GM21423 (cell line): ENCODE results near the gene ASIC2.

ENCODE experiments used
- ATAC-seq: cut with Tn5 transposase; IDR thresholded peaks from one replicate; pipeline ENCODE4 v1.9.1; 2021; ENCODE audit warnings: mild to moderate bottlenecking, moderate library complexity; ENCODE audit not compliant: unreplicated experiment

ASIC2 gene

DNA sequence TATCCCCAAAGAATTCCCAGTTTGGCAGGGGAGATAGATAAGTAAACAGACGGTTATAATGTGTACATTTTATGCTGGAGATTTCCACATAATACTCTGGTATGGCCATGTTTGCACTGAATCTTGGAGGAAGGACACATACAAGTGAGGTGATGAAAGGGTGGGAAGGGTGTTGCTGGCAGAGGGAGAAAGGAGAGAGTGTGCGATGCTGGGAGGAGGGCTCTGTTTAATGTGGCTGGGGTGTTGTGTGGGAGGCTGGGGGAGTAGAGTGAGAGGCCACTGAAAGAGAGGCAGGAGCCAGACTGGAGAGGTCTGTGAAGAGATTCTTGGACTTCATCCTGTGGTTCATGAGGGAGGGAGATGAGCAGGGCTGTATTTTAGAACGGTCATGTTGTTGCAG, 213.9 kb downstream of the ASIC2 start:
- no peak for ATAC-seq

DNA sequence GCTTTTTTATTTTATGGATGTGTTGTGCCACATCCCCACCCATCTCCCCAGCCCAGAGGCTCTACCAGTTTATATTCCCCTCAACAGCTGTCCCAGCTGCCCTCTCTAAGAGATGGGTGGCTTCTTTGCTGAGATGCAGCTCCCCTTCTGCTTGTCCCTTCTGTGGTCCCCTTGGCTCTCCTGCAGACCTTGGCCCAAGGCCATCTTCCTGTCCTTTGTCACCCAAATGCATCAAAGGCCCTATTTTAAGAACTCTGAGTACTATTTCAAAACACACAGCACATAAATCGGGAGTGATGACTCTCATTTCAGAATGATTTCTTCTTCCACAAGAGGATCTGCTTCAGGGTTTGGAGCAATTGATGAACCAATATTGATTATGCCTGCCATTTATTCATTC, 216.1 kb downstream of the ASIC2 start:
- no peak for ATAC-seq

DNA sequence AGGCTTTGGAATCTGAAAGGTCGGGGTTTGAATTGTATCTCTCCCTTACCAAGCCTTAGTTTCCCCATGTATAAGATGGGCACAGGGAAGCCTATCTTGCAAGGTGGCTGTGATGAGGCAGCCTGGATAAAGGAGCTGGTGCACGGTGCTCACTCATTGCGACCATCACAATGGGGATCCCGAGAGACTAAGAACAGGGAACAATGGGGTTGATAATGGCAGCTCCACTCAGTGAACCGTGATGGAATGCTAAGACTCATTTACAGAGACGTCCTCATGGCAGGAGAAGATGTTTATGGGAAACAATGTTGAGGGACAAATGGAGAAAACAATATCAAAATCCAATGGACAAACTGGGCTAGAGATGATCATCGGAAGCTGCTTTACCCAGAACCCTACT, 219.7 kb downstream of the ASIC2 start:
- ATAC-seq, result no peak

DNA sequence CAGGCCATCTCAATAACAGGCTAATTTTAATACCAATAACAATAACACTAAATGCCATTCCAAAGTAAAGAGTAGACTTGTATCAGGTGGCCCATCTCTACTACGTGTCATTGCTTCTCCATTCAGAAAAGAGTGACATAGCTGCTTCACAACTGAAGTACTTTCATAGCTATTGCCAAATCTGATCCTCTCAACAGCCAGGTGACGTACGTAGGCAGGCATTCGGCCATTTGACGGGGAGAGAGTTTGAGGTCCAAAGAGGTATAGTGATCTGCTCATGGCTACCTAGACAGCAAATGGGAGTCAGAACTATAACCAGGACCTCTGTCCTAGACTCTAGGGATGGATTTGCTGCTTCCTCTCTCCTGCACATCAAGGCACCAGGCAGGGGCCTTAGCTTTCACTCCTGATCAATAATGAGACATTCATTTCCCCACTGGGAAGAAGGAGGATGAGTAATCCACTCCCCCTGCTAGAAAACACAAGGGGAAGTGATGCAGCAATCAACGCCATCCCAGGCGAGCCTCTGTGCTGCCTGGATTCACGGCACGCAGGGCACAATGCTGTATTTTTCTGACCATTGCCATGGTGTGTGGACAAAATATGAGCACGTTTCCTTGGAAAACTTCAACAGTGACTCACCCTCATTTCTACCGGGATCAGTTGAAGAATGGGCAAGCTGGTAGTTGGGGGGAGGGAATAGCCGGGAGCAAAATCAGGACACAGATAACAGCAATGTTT, 220.5 kb downstream of the ASIC2 start:
- ATAC-seq, result no peak

DNA sequence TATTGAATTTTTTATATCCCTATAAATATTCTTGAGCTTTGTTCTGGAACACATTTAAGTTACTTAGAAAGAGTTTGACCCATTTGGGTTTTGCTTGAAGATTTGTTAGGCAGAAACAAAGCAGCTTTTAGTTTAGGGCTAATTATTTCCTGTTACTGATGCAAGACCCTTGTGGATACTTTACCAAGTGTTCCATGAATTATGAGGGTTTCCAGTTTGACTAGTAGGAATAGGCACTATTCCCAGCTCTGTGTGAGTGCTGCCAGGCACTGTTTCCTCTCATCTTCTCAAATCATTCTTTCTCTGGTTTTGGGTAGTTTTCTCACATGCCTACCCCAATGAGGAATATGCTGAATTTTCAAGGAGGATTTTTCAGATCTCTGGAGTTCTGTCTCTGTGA, 221.4 kb downstream of the ASIC2 start:
- no peak for ATAC-seq

DNA sequence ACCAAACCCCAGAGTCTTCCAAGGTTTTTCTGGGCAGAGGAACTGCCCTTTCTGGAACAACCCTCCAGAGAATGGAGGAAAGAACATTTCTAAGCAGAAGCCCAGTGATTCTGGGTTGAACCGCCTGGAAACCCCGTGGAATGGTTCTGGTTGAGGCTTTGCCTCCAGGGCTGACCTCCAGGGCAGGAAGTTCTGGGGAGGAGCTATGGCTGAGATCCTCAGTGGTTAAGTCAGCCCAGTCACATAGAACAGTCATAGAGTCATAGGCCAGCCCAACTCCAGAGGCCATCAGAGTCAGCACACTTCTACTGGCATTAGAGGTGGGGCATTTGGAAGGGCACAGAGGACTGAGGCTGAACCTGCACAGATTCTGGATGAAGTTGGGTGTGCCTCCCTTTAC, 235.5 kb downstream of the ASIC2 start:
- ATAC-seq, result no peak

DNA sequence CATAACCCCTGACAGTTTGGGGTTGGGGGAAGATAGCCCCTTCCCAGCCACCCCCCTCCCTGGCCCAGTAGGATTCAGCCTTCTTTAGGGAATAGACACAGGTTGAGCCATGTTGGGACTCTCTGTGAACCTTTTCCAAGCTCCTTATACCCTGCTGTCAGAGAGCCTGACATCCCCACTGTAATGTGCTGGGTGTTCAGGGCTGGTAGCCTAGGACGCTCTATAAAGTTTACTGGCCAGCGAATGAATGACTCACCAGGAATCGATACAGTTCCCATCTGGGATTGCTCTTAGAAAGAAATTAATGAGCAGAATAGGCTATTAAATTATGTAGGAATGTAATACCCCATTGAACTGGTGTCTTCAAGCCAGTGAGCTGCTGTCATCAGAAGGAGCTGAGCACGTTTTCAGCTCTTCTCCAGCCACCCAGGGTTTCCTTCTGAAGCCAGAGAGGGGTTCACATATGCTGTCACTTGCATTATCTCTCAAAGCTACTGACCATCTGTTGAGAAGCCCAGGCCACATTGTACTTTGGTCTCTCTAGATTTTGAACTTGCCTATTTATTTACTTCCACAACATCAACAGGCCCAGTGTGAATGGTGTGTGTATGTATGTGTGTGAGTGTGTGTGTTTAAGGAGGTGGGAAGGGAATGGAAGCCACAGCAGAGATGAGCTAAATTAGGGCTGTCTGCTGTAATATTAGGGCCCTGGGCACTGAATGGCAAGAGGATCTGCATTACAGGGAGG, 236.5 kb downstream of the ASIC2 start:
- ATAC-seq, result no peak

DNA sequence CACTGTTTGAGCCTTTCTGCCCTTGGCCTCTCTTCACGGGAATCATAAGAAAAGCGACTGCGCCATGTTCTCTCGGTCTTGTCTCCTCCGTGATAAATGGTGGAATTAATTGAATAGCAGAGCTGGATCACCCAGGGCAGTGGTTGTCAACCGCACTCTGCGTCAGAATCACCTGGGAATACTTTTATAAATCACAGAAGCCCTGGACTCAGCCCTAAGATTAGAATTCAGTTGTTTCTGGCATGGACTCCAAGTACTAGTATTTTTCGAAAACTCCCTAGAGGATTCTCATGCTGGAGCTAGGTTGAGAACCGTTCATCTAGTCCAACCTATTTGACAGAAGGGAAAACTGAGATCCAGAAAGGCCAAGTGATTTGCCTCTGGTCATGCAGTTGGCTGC, 237.3 kb downstream of the ASIC2 start:
- no peak for ATAC-seq

DNA sequence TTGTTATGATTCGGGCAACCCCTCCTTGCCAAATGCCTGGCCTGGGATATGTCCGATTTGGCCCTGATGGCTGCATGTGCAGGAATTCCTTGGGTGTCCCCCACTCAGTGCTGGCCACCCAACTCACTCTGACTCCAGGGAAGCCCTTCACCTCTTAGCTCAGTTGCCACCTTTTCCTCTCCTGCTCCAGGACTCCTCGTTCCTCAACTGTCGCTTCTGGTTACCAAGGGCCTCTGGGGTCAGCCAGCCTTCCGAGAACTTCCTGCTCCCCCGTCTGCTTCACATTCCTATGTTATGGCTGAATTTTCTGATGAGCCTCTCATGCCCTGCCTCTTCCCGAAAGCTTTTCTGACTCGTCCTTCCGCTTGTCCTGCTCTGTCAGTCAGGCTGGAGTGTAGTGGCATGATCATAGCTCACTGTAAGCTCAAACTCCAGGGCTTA, 237.9 kb downstream of the ASIC2 start:
- no peak for ATAC-seq

DNA sequence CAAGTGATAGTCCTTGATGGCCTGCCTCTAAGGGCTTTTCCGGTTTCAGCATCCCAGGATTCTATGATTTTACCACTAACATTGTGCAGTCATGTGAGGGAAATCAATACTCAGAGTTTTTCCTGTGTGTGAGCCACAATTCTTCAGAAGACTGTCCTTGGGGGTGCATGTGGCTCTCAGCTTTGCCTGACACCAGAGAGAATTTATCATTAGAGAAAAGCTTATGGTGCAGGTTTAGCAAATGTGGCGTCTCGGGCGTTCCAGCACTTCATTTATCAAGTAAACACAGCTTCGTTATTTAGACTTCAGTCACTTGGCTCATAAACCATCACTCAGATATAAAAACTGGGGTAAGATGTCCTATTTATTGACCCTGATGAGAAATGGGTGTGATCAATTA, 238.7 kb downstream of the ASIC2 start:
- ATAC-seq, result no peak

DNA sequence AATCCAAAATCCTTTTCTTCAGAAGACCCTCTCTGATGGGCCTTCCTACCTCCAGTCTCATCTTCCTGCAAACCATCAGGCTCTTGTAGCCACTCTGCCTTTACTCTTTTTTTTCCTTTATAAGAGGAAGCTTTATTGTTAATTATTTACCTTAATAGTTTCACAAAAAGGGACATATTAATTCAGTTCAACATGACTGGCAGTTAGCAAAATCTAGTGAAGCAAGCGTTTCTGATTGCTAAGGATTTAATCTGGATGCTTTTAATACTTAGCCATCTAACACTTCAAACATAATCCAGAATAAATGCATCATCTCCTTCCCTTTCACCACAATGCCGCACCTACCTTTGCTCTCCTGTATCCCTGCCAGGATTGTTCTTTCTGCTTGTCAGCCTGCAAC, 239.4 kb downstream of the ASIC2 start:
- ATAC-seq, result no peak

DNA sequence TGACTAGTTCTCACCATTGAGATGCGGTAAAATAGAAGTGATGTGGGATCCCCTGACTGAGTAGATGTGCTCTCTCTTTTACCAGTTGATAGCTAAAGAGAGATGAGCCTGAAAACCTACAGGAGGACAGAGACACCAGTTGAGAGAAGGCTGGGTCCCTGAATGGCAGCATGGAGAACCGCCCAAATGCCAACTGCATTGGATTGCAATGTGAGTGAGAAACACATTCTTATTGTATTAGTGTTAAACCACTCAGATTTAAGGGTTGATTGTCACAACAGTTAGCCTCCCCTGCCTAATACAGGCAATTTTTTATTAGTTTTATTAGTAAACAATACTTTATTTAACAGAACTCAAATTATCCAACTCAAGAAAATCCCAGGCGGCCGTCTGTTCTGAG, 240.2 kb downstream of the ASIC2 start:
- no peak for ATAC-seq

DNA sequence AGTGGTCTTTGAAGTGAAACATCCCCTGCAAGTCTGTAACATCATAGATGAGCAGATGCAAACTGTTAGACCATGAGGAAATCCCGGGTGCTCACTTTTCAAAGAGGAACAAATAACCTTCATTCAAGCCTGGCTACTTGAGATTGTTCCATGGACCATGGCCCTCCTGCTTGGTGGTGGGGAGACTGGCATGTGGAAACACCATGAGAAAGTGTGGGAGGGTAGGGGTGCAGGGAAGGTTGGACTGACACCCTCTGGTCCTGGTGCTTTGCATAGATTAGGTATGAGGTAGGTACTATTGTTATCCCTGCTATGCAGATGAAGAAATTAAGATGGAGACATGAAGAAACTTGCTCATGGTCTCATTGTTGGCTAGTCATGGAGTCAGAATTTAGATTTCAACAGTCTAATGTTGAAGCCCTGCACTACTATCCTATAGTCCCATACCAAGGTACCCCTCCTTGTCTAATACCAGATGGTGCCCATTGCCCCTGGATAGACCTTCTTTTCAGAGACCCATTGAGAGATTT, 242.4 kb downstream of the ASIC2 start:
- no peak for ATAC-seq

DNA sequence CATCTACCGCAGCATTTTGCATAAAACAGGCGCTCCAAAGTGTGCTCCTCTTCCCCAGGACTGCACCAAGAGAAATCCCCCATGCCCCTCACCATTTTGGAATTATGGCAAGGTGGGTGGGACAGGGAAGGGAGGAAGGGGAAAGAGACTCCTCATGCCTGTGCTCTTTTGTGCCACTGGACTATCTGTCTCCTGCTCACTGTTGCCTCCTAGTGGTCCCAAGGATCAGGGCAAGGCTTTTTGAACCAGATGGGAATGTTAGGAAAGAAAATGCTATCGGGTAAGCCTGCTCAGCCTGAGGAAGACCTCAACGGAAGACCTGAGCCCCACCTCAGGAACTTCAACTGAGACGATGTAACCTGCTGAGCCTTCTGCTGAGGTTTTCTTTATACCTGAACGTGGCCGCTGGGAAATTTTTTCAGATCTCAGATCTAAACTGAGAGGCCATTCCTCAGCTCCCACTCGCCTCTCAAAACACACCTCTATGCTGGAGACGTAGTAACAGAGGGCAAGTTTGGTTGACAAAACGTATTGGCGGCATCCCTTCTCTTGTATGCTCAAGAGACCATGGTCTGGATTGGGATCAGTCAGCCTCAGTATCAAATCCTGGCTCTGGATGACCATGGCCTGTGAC, 243.2 kb downstream of the ASIC2 start:
- ATAC-seq, result no peak

DNA sequence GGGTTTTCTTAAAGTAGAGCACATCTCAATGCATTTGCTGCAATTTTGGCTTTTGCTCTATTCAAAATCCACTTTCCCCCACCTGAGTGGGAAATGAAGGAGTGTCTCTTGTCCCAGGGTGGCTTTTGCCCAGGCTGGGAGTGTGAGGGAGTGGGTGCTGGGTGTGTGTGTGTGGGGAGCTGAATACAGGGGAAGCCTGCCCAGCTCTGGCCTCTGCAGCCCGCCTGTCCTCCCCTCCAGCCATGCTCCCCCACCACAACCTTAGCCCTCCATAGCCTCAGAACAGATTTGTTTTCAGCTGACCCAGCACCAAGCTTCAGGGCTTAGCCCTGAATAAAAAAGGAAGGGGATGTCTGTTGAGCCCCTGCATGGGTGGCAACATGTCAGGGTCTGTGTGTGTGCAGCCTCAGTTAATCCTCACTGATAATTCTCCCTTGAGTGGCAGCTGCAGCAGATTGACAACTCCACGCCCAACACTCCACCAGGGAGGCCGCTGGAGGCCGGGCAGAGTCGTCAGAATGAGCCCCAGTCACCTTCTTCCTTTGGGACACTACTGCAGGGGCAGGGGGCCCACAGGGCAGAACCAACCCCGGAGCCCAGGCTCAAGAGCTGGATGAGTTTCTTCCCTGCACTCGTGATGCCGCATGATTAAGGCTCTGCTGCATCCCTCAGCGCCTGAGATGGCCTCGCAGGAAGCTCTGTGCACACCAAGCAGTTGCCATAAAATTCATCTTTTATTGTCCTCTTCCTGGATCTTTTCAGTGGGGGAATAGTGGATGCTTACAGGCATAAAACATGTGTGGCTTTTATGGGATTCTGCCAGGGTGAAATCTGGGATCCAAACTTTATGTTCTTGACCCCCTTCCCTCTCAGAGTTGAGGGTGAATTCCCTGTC, 246.5 kb downstream of the ASIC2 start:
- ATAC-seq, result no peak

DNA sequence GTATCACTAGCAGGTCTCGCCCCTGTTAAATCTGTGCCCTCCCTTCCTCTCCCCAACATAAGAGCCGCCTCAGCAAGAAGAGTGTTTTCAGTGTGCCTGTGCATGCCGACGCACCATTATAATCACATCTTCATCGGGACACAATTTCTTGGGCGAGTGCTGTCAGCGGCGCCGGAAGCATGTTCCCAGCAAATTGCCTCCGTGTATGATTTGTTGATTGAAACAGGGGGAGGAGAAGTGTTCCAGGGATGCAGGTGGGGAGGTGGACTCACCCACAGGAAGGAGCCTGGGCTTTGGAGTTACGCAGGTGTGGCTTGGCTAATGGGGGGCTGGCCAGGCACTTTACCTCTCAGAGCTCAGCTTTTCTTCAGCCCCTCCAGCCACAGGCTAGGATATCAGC, 247.9 kb downstream of the ASIC2 start:
- no peak for ATAC-seq

DNA sequence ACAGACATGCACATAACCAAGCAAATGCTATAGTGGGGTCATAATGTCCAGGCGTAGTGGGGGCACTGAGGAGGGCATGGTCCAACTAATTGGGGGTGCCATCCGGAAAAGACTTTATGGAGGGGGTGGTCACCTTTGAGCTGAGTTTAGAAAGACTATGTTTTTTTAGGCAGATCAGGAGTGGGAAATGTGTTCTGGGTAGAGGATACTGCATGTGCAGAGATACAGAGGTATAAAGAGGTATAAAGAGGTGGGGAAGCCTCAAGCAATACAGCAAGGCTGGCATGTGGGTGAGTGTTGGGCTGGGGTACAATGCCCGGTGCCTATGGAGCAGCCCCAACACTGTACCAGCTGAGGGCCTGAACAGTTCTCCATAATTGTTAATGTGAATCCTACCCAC, 248.3 kb downstream of the ASIC2 start:
- no peak for ATAC-seq

DNA sequence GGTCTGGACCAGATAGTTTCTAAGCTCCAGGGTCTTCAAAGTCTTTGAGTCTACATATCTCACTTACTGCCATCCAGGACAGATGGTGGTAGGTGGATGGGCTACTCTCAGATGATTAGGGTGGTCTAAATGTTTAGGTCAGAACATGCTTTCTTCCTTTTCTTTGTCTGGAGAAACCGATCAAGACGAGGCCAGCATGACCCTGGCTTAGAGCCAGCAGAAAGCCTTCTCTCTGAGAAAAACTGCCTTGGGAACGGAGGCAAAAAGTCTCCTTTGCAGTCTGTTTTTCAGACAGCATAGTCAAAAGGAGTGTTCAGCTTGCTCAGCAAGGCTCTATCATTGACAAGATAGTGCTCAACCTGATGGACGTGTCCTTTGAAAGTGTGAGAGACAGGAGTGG, 252.6 kb downstream of the ASIC2 start:
- ATAC-seq, result no peak

DNA sequence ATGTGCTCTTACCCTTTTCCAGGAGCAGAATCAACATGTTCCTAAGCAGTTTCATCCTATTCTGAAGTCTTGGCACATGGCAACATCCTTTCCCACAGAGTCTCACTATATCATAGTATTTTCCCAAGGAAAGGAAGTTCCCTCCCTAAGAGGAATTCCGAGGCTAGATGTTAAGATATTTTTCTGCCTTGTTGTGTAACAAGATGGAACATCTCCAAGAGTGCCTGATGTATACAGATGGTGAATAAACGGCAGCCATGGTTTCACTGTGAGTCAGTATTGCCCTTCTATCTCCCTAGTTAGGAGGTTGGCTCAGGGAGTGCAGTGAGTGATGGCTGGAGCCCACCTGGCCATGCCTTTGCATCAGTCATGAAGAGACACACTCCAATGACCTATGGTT, 253.2 kb downstream of the ASIC2 start:
- ATAC-seq, result no peak

DNA sequence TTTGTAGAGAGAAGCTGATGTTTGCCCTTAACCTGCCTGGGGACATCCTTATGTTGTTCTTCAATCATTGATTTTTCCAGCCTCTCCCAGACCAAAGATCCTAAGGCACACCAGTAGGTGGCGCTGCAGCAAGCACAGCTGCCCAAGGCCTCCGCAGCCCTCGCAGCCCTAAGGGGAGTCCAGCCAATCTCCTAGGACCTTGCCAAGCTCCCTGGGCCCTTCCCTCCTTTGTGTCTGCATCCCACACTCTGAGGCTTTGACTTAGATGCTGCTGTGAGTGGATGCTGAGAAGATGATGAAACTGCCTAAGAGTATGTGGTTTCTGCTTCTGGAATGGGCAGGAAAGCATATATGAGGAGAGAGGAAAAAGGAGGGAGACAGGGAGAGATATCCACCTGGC, 254.4 kb downstream of the ASIC2 start:
- no peak for ATAC-seq

DNA sequence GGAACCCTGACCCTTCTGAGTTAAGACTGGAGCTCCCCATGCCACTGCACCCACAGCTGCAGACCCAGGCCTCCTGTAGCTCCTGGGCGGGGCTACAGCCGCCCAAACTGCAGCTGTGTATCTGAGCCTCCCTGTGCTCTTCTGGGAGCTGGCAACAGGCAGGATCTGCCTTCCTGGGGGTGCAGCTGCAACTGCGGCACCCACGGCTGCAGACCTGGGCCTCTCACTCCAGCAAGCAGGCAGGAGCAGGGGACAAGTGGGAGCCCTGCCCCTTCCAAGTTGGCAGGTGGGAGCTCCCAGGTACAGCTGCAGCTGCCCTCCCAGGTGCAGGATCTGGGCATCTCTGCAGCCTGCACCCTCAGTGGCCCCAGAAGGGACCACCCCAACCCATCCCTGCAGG, 259.9 kb downstream of the ASIC2 start:
- ATAC-seq, result no peak
